AG10803 (cell line): Measurements from ENCODE around the gene BASP1.
"Not testable (repeated sequence)": the region's sequence is repeated elsewhere in the genome, so short reads cannot be mapped to it uniquely, and the experiment has no call there.

Source experiments
- DNase-seq: peaks from one replicate; pipeline ENCODE4 v3.0.0; 2010; ENCODE audit warnings: low read depth
- H3K4me3 ChIP-seq: 2 replicates; pipeline ENCODE4 v1.5.1; 2011; ENCODE audit warnings: mild to moderate bottlenecking, low read length, control low read depth
- TF ChIP-seq, protein P1 (sequence below): conservative IDR thresholded peaks from 2 replicates; pipeline ENCODE4 v1.5.1; 2011; ENCODE audit warnings: mild to moderate bottlenecking, low read length, control low read depth, inconsistent platforms

The BASP1 gene

DNA sequence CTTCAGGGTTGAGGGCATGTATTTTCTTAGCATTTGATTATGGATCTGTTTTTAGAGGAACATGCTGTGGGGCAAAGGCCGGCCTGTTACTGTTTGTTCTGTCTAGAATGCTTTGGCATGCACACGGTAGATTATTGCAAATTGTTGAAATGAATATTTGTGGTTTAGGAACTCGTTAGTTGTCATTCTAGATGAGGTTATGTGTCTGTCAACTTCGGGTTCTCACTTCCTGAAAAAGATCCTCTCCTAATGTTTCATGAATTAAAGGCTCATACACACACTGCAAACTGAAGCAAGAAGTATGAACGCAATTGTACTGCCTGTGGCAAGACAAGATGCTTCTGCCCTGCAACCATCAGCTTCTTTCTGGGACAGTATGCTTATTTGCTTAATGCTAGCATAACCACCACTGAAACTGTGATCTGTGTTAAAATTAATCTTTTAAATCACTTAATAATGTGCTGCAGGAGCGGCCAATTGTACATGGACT is 99.6 kb downstream of the BASP1 start:
- peak; percentile 74 for DNase-seq
- H3K4me3 ChIP-seq: no peak overlapping the region
- TF ChIP-seq, protein P1, sequence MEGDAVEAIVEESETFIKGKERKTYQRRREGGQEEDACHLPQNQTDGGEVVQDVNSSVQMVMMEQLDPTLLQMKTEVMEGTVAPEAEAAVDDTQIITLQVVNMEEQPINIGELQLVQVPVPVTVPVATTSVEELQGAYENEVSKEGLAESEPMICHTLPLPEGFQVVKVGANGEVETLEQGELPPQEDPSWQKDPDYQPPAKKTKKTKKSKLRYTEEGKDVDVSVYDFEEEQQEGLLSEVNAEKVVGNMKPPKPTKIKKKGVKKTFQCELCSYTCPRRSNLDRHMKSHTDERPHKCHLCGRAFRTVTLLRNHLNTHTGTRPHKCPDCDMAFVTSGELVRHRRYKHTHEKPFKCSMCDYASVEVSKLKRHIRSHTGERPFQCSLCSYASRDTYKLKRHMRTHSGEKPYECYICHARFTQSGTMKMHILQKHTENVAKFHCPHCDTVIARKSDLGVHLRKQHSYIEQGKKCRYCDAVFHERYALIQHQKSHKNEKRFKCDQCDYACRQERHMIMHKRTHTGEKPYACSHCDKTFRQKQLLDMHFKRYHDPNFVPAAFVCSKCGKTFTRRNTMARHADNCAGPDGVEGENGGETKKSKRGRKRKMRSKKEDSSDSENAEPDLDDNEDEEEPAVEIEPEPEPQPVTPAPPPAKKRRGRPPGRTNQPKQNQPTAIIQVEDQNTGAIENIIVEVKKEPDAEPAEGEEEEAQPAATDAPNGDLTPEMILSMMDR: no peak

DNA sequence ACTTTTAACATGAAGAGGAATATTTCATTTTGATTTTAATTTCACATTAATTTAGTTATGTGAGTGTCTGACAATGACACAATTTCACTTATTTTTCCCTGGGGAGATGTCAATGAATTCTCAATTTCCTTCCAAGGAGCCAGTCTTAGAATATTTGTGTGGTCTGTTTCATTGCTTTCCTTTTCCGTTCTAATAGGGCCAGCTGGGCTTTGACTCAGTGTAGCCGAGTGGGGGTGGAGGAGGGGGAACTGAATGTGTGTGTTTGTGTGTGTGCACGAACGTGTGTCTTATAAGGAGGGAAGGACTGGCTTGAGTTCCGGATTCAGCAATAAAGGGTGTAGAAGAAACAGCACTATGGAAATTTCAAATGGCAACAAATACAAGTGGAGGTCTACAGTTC is 100.0 kb downstream of the BASP1 start:
- no peak overlapping the region for H3K4me3 ChIP-seq
- DNase-seq: no peak
- TF ChIP-seq, protein P1: no peak

DNA sequence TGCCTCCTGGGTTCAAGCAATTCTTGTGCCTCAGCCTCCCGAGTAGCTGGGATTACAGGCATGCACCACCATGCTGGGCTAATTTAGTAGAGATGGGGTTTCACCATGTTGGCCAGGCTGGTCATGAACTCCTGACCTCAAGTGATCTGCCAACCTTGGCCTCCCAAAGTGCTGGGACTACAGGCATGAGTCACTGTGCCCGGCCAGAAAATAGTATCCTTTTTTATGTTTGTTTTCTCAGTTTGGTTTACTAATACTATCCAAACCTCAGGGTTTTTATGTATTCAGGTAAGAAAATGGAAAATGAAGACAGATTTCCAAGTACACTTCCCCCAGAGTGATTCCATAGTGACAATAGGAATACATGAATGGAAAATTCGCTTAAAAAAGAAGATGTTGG is 101.7 kb downstream of the BASP1 start:
- not testable (repeated sequence) for H3K4me3 ChIP-seq, DNase-seq

DNA sequence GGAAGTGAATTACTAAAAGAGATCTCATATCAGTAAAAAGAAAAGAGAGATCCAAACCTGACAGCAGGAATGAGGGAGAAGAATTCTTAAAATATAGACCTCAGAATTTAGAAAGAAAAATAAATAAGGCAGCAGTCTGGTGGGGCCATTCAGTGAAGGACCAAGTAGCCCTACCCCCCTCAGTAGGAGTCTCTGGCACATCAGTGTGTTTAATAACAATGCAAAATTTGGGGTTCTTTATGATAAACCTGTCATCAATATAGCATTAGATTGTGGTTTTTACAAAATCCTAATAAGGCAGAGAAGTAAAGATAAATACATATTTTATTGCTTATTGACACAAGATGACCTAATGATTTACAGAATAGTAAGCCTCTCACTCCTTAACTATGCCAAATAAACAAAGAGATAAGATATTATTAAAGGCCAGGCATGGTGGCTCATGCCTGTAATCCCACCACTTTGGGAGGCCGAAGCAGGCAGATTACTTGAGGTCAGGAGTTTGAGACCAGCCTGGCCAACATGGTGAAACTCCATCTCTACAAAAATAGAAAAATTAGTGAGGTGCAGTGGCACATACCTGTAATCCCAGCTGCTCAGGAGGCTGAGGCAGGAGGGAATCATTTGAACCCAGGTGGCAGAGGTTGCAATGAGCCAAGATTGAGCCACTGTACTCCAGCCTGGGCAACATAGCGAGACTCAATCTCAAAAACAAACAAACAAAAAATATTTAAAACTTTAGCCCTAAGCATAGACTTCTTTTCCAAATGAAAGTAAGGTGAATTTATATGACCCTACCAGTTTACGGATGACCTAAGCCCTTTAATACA is 108.6 kb downstream of the BASP1 start:
- H3K4me3 ChIP-seq: no peak overlapping the region
- TF ChIP-seq, protein P1: no peak
- DNase-seq: no peak
